Measurements from ENCODE around the gene ELF2. TPM values are rescaled to one million over a fixed set of nuclear protein-coding genes. Genes with fewer than 3 reads are reported as not detected.

ELF2 gene
- polyA plus RNA-seq, 1 donor from 2014 or later, result 105 TPM

- Histone ChIP-seq H2AFZ (ENCODE audit: low read depth, low read length) (no peak overlapping the region), H3K4me2 (ENCODE audit: low read length) (no peak overlapping the region), H3K27me3 (ENCODE audit: insufficient read depth, low read depth, low read length) (no peaks in the 10 kb centered on the region), H3K9me2 (ENCODE audit: insufficient read depth, low read length) (no peaks in the 10 kb centered on the region), H3K9me3 (ENCODE audit: low read length) (no peaks in the 10 kb centered on the region), H3K4me3 (ENCODE audit: low read length) (no peak overlapping the region), H3K27ac (ENCODE audit: low read length) (no peak overlapping the region), H3K9ac (ENCODE audit: low read length) (no peak overlapping the region), H3K36me3 (ENCODE audit: insufficient read depth, low read length) (no peaks in the 10 kb centered on the region), H4K20me1 (ENCODE audit: insufficient read depth) (no peaks in the 10 kb centered on the region), H3F3A (ENCODE audit: insufficient read depth, low read length, poor library complexity, severe bottlenecking) (no peaks in the 10 kb centered on the region), H3K79me2 (replicated peaks; ENCODE audit: insufficient read depth, low read length) (peaks cover 36% of the 10 kb centered on the region)
- TF ChIP-seq TAF1 (IDR thresholded peaks at IDR 0.05; ENCODE audit: low read depth), result no peak
Measured at GRCh38 chr4:139153411-139154133, 23.4 kb downstream of the ELF2 start.

- Histone ChIP-seq H3K27ac (ENCODE audit: low read length) (no peak overlapping the region), H3K9ac (ENCODE audit: low read length) (no peak overlapping the region), H2AFZ (ENCODE audit: low read depth, low read length) (no peak overlapping the region), H3K27me3 (ENCODE audit: insufficient read depth, low read depth, low read length) (no peaks in the 10 kb centered on the region), H3K9me2 (ENCODE audit: insufficient read depth, low read length) (no peaks in the 10 kb centered on the region), H3K9me3 (ENCODE audit: low read length) (no peaks in the 10 kb centered on the region), H3F3A (ENCODE audit: insufficient read depth, low read length, poor library complexity, severe bottlenecking) (no peaks in the 10 kb centered on the region), H3K36me3 (ENCODE audit: insufficient read depth, low read length) (no peaks in the 10 kb centered on the region), H3K4me2 (ENCODE audit: low read length) (no peak overlapping the region), H3K4me3 (ENCODE audit: low read length) (no peak overlapping the region), H4K20me1 (ENCODE audit: insufficient read depth) (no peaks in the 10 kb centered on the region), H3K79me2 (replicated peaks; ENCODE audit: insufficient read depth, low read length) (peaks cover 46% of the 10 kb centered on the region)
- TF ChIP-seq POLR2AphosphoS5 (IDR thresholded peaks at IDR 0.05) (no peak), MXI1 (conservative IDR thresholded peaks at IDR 0.05; ENCODE audit: poor library complexity, severe bottlenecking) (no peak), RAD21 (conservative IDR thresholded peaks at IDR 0.05) (no peak), SMC3 (conservative IDR thresholded peaks at IDR 0.05; ENCODE audit: poor library complexity) (no peak), EZH2 (IDR thresholded peaks at IDR 0.05; ENCODE audit: borderline replicate concordance, insufficient read depth, low read length, poor library complexity, severe bottlenecking) (no peak), CTCF (IDR thresholded peaks at IDR 0.05; ENCODE audit: poor library complexity, severe bottlenecking) (no peak), TAF1 (IDR thresholded peaks at IDR 0.05; ENCODE audit: low read depth) (no peak), REST (IDR thresholded peaks at IDR 0.05; ENCODE audit: borderline replicate concordance) (no peak), EP300 (conservative IDR thresholded peaks at IDR 0.05; ENCODE audit: poor library complexity, severe bottlenecking) (no peak)
Measured at GRCh38 chr4:139152249-139152648, 24.8 kb downstream of the ELF2 start.

All from neural cell (in vitro differentiated cells).